WTC11 (cell line): ENCODE measurements around the gene MIP. TPM values are rescaled to one million over a fixed set of nuclear protein-coding genes. Genes with fewer than 3 reads are reported as not detected.

Experiments
- ATAC-seq: fragments of 200-7000 bp; cut with Tn5 transposase; 2 replicates; pipeline ENCODE4 v1.10.0; 2021; ENCODE audit warnings: mild to moderate bottlenecking, moderate library complexity
- CTCF ChIA-PET: fragments of 300-600 bp; sonication (Branson Sonifier 250); formaldehyde crosslinking; loops from one replicate; lab custom pipeline; 2021; ENCODE audit warnings: antibody characterized with exemption; lab: Charles Lee
- POLR2A ChIA-PET: fragments of 350-600 bp; sonication (Branson Sonifier 250); formaldehyde crosslinking; loops from one replicate; lab custom pipeline; 2021; ENCODE audit warnings: antibody characterized with exemption; lab: Charles Lee
- DNase-seq: peaks from one replicate; pipeline ENCODE4 v3.0.0; 2021; ENCODE audit warnings: low spot score
- H3K27ac Mint-ChIP-seq: 2 replicates; pipeline ENCODE4 v1.8.0; 2021; ENCODE audit warnings: mixed read lengths
- H3K27me3 Mint-ChIP-seq: 2 replicates; pipeline ENCODE4 v1.8.0; 2021; ENCODE audit warnings: low read depth, mild to moderate bottlenecking, moderate library complexity, mixed read lengths
- H3K36me3 Mint-ChIP-seq: 2 replicates; pipeline ENCODE4 v1.8.0; 2021; ENCODE audit warnings: mixed read lengths
- H3K4me1 Mint-ChIP-seq: 2 replicates; pipeline ENCODE4 v1.8.0; 2022; ENCODE audit warnings: mixed read lengths
- H3K4me3 Mint-ChIP-seq: 2 replicates; pipeline ENCODE4 v1.8.0; 2021; ENCODE audit warnings: mild to moderate bottlenecking, moderate library complexity, mixed read lengths
- H3K9me3 Mint-ChIP-seq: 2 replicates; pipeline ENCODE4 v1.8.0; 2021; ENCODE audit warnings: mixed read lengths
- CREB1 ChIP-seq: sonication (generic); formaldehyde crosslinking; IDR thresholded peaks from 2 replicates; pipeline ENCODE4 v1.8.0; 2023; ENCODE audit warnings: mild to moderate bottlenecking, missing genetic modification reagents
- EMX1 ChIP-seq: fragments of 250-450 bp; sonication (Bioruptor Pico); IDR thresholded peaks from 2 replicates; pipeline ENCODE4 v1.8.0; 2021; ENCODE audit warnings: mild to moderate bottlenecking
- ESRRA ChIP-seq: sonication (generic); formaldehyde crosslinking; IDR thresholded peaks from 2 replicates; pipeline ENCODE4 v1.8.1; 2022; ENCODE audit warnings: mild to moderate bottlenecking, missing genetic modification reagents, borderline replicate concordance
- ETV6 ChIP-seq: sonication (generic); formaldehyde crosslinking; IDR thresholded peaks from 2 replicates; pipeline ENCODE4 v1.8.1; 2022; ENCODE audit warnings: mild to moderate bottlenecking, missing genetic modification reagents
- FOXP1 ChIP-seq: sonication (generic); formaldehyde crosslinking; IDR thresholded peaks from 2 replicates; pipeline ENCODE4 v1.8.0; 2022; ENCODE audit warnings: missing genetic modification reagents, mild to moderate bottlenecking, moderate library complexity, borderline replicate concordance
- JAZF1 ChIP-seq: fragments of 250-450 bp; sonication (Bioruptor Pico); IDR thresholded peaks from 2 replicates; pipeline ENCODE4 v1.9.0; 2021; ENCODE audit warnings: moderate library complexity, mild to moderate bottlenecking, inconsistent platforms
- MXD4 ChIP-seq: fragments of 250-450 bp; sonication (Bioruptor Pico); IDR thresholded peaks from 2 replicates; pipeline ENCODE4 v1.8.0; 2021; ENCODE audit warnings: mild to moderate bottlenecking, moderate library complexity, borderline replicate concordance
- NFATC4 ChIP-seq: fragments of 250-450 bp; sonication (Bioruptor Pico); IDR thresholded peaks from 2 replicates; pipeline ENCODE4 v1.9.0; 2021; ENCODE audit warnings: mild to moderate bottlenecking
- NR3C1 ChIP-seq: sonication (generic); formaldehyde crosslinking; conservative IDR thresholded peaks from 2 replicates; pipeline ENCODE4 v1.8.1; 2023; ENCODE audit warnings: low read depth, mild to moderate bottlenecking, missing genetic modification reagents
- RORB ChIP-seq: fragments of 250-450 bp; sonication (Bioruptor Pico); IDR thresholded peaks from 2 replicates; pipeline ENCODE4 v1.9.0; 2021; ENCODE audit warnings: mild to moderate bottlenecking
- SP1 ChIP-seq: sonication (generic); formaldehyde crosslinking; conservative IDR thresholded peaks from 2 replicates; pipeline ENCODE4 v1.8.1; 2022; ENCODE audit warnings: missing genetic modification reagents
- ZNF219 ChIP-seq: sonication (generic); formaldehyde crosslinking; IDR thresholded peaks from 2 replicates; pipeline ENCODE4 v1.8.0; 2023; ENCODE audit warnings: missing genetic modification reagents, mild to moderate bottlenecking, borderline replicate concordance
- ZNF232 ChIP-seq: sonication (generic); formaldehyde crosslinking; IDR thresholded peaks from 2 replicates; pipeline ENCODE4 v1.8.0; 2022; ENCODE audit warnings: mild to moderate bottlenecking, missing genetic modification reagents
- ZNF317 ChIP-seq: sonication (generic); formaldehyde crosslinking; IDR thresholded peaks from 2 replicates; pipeline ENCODE4 v1.8.1; 2023; ENCODE audit warnings: low read depth, mild to moderate bottlenecking, moderate library complexity, missing genetic modification reagents, borderline replicate concordance
- ZNF423 ChIP-seq: fragments of 250-450 bp; sonication (Bioruptor Pico); IDR thresholded peaks from 2 replicates; pipeline ENCODE4 v2.1.2; 2022; ENCODE audit warnings: mild to moderate bottlenecking, moderate library complexity
- ZNF671 ChIP-seq: fragments of 250-450 bp; sonication (Bioruptor Pico); IDR thresholded peaks from 2 replicates; pipeline ENCODE4 v1.8.0; 2021; ENCODE audit warnings: mild to moderate bottlenecking
- total RNA-seq: library from RNA; stranded (reverse); gene quantifications from 3 replicates; pipeline ENCODE4 v1.2.3, GENCODE V29; 2021
- TF ChIP-seq, protein P1 (sequence below): sonication (generic); formaldehyde crosslinking; conservative IDR thresholded peaks from 2 replicates; pipeline ENCODE4 v1.8.1; 2022; ENCODE audit warnings: mild to moderate bottlenecking, missing genetic modification reagents
- TF ChIP-seq, protein P2 (sequence below): fragments of 250-450 bp; sonication (Bioruptor Pico); conservative IDR thresholded peaks from 2 replicates; pipeline ENCODE4 v1.9.0; 2021; ENCODE audit warnings: mild to moderate bottlenecking
- TF ChIP-seq, protein P3 (sequence below): sonication (generic); formaldehyde crosslinking; IDR thresholded peaks from 2 replicates; pipeline ENCODE4 v1.8.1; 2023; ENCODE audit warnings: mild to moderate bottlenecking, moderate library complexity, missing genetic modification reagents
- TF ChIP-seq, protein P4 (sequence below): sonication (generic); formaldehyde crosslinking; IDR thresholded peaks from 2 replicates; pipeline ENCODE4 v1.8.0; 2022; ENCODE audit warnings: mild to moderate bottlenecking, missing genetic modification reagents
- TF ChIP-seq, protein P5 (sequence below): sonication (generic); formaldehyde crosslinking; conservative IDR thresholded peaks from 2 replicates; pipeline ENCODE4 v1.8.1; 2023; ENCODE audit warnings: mild to moderate bottlenecking, low read depth, missing genetic modification reagents, moderate library complexity
- TF ChIP-seq, protein P6 (sequence below): sonication (generic); formaldehyde crosslinking; IDR thresholded peaks from 2 replicates; pipeline ENCODE4 v1.8.1; 2022; ENCODE audit warnings: mild to moderate bottlenecking, missing genetic modification reagents, moderate library complexity, borderline replicate concordance
- TF ChIP-seq, protein P7 (sequence below): sonication (generic); formaldehyde crosslinking; IDR thresholded peaks from 2 replicates; pipeline ENCODE4 v1.8.1; 2022; ENCODE audit warnings: low read depth, mild to moderate bottlenecking, moderate library complexity, missing genetic modification reagents, borderline replicate concordance

The MIP gene
- total RNA-seq, 1 experiment from 2014 or later, result not detected

DNA sequence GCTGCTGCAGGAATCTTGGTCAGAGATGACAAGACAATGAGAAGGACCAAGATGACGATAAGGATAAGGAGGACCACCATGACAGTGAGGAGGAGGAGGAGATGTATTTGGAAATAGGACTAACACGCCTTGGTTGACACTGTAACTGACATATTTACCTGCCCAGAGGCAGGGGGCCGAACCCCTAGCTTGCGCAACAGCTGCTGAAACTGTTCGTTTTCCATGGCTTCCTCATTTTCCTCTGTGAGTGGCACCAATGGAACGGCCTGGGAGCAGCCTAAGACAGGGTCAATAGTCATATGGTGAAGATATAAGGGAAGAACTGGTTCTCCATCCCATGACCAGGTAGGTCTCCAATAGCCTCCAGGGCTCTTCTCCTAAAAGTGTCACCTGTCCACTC, 34.0 kb downstream of the MIP start (continued):
- TF ChIP-seq SP1 (CRISPR knock-in tag) (no peak), MXD4 (CRISPR knock-in tag) (no peak)

DNA sequence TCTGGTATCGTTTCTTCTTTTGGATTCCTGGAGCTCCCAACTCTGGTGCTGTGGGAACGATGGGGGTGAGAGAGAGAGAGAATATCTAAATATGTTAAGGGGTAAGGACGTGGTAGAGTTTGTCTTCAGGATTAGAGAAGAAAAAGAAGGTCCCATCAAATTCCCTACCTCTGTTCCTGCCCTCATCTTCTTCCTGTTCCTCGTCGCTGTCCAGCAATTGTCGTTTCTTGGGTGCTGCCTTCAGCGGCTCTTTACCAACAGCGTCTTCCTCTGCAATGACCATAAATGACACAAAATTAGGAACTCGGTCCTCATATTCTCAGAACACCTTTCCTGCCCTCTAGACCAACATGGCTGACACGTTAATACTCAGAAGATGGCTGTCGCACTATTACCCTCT, 36.7 kb downstream of the MIP start:
- DNase-seq, result no peak
- no peaks in the 10 kb centered on the region for H3K27me3 Mint-ChIP-seq
- no peak for TF ChIP-seq FOXP1 (CRISPR knock-in tag)
- TF ChIP-seq, protein P1, sequence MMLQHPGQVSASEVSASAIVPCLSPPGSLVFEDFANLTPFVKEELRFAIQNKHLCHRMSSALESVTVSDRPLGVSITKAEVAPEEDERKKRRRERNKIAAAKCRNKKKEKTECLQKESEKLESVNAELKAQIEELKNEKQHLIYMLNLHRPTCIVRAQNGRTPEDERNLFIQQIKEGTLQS, result no peak
- TF ChIP-seq, protein P2, sequence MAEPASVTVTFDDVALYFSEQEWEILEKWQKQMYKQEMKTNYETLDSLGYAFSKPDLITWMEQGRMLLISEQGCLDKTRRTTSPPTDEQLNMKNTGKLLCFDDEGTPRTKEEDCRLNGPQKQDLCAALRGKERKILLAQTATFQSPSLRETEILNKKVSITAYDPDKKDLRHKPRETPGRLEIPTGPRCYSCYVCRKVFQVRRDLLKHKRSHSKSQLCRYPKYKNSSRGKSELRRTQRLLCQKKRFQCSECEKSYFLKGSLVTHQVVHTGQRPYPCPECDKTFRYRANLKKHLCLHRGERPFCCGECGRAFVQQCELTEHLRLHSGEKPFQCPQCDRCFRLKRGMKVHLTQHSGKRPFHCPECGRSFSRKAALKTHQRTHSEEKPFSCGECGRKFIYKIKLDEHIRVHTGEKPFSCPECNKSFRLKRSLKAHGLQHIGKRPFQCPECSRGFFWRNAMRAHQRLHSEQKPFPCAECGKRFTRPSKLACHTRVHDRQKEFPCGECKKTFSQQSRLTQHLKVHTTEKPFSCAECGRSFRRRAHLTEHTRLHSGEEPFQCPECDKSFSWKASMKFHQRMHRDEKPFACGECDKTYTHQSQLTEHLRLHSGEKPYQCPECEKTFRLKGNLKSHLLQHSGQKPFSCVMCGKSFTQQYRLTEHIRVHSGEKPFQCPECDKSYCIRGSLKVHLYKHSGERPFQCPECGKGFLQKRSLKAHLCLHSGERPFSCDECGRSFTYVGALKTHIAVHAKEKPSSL (CRISPR knock-in tag), result no peak
- TF ChIP-seq EMX1, result no peak
- TF ChIP-seq, protein P3, sequence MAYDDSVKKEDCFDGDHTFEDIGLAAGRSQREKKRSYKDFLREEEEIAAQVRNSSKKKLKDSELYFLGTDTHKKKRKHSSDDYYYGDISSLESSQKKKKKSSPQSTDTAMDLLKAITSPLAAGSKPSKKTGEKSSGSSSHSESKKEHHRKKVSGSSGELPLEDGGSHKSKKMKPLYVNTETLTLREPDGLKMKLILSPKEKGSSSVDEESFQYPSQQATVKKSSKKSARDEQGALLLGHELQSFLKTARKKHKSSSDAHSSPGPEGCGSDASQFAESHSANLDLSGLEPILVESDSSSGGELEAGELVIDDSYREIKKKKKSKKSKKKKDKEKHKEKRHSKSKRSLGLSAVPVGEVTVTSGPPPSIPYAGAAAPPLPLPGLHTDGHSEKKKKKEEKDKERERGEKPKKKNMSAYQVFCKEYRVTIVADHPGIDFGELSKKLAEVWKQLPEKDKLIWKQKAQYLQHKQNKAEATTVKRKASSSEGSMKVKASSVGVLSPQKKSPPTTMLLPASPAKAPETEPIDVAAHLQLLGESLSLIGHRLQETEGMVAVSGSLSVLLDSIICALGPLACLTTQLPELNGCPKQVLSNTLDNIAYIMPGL (CRISPR knock-in tag), result no peak
- no peak for TF ChIP-seq ZNF671 (CRISPR knock-in tag)
- TF ChIP-seq ZNF219 (CRISPR knock-in tag), result no peak
- TF ChIP-seq RORB (CRISPR knock-in tag), result no peak
- TF ChIP-seq ZNF317 (CRISPR knock-in tag), result no peak
- TF ChIP-seq, protein P4, sequence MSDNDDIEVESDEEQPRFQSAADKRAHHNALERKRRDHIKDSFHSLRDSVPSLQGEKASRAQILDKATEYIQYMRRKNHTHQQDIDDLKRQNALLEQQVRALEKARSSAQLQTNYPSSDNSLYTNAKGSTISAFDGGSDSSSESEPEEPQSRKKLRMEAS (CRISPR knock-in tag), result no peak
- no peak for TF ChIP-seq NFATC4 (CRISPR knock-in tag)
- no peak for TF ChIP-seq ZNF423 (CRISPR knock-in tag)
- no peak for TF ChIP-seq ETV6 (CRISPR knock-in tag)
- TF ChIP-seq SP1 (CRISPR knock-in tag), result no peak
- TF ChIP-seq, protein P5, sequence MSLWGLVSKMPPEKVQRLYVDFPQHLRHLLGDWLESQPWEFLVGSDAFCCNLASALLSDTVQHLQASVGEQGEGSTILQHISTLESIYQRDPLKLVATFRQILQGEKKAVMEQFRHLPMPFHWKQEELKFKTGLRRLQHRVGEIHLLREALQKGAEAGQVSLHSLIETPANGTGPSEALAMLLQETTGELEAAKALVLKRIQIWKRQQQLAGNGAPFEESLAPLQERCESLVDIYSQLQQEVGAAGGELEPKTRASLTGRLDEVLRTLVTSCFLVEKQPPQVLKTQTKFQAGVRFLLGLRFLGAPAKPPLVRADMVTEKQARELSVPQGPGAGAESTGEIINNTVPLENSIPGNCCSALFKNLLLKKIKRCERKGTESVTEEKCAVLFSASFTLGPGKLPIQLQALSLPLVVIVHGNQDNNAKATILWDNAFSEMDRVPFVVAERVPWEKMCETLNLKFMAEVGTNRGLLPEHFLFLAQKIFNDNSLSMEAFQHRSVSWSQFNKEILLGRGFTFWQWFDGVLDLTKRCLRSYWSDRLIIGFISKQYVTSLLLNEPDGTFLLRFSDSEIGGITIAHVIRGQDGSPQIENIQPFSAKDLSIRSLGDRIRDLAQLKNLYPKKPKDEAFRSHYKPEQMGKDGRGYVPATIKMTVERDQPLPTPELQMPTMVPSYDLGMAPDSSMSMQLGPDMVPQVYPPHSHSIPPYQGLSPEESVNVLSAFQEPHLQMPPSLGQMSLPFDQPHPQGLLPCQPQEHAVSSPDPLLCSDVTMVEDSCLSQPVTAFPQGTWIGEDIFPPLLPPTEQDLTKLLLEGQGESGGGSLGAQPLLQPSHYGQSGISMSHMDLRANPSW, result no peak
- no peak for TF ChIP-seq NR3C1 (CRISPR knock-in tag)
- TF ChIP-seq ZNF232 (CRISPR knock-in tag), result no peak
- TF ChIP-seq, all 79 proteins: peak for 0
- peaks cover 51% of the 10 kb centered on the region for H3K36me3 Mint-ChIP-seq
- ChIA-PET CTCF (interaction anchor here (1.6 kb wide), 1 partner anchor 46 kb away, joined by 4 read pairs; no protein-coding TSS in a partner anchor), POLR2A (no interaction called here)
- no peaks in the 10 kb centered on the region for H3K4me1 Mint-ChIP-seq
- no peak overlapping the region for H3K27ac Mint-ChIP-seq
- ATAC-seq, result no peak
- H3K9me3 Mint-ChIP-seq, result no peaks in the 10 kb centered on the region
- H3K4me3 Mint-ChIP-seq, result no peak overlapping the region

DNA sequence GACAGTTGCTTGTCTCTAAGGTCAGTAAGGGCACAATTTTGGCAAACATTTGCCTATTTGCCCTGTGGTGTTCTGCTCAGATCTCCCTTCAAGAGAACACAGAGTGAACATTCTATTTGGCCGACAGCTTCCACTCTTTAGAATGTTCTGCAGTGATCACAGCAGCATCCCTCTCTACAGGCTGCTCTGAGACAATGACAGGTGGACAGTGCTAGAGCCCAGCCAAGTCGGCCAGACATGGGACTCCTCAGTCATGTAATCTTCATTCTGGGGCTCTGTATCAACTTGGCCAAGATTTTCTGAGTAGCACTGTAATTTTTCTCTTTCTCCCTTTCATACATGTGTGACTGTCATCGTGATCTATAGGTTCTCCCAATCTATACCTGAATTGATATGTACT, 40.1 kb downstream of the MIP start:
- no peak for ATAC-seq
- ChIA-PET CTCF (no interaction called here), POLR2A (interaction anchor here (1.7 kb wide), 1 partner anchor 54 kb away, joined by 5 read pairs; the partner anchor contains the start of gene STAT2)
- H3K9me3 Mint-ChIP-seq, result no peaks in the 10 kb centered on the region
- no peaks in the 10 kb centered on the region for H3K4me1 Mint-ChIP-seq
- no peaks in the 10 kb centered on the region for H3K27me3 Mint-ChIP-seq
- no peak overlapping the region for H3K27ac Mint-ChIP-seq
- no peak overlapping the region for H3K4me3 Mint-ChIP-seq
- H3K36me3 Mint-ChIP-seq, result peaks cover 24% of the 10 kb centered on the region
- no peak for DNase-seq
- TF ChIP-seq JAZF1 (CRISPR knock-in tag), result no peak
- TF ChIP-seq ESRRA (CRISPR knock-in tag), result no peak
- no peak for TF ChIP-seq CREB1
- TF ChIP-seq ZNF219 (CRISPR knock-in tag), result no peak
- TF ChIP-seq RORB (CRISPR knock-in tag), result no peak
- TF ChIP-seq ETV6 (CRISPR knock-in tag), result no peak
- TF ChIP-seq MXD4 (CRISPR knock-in tag), result no peak
- TF ChIP-seq, protein P6, sequence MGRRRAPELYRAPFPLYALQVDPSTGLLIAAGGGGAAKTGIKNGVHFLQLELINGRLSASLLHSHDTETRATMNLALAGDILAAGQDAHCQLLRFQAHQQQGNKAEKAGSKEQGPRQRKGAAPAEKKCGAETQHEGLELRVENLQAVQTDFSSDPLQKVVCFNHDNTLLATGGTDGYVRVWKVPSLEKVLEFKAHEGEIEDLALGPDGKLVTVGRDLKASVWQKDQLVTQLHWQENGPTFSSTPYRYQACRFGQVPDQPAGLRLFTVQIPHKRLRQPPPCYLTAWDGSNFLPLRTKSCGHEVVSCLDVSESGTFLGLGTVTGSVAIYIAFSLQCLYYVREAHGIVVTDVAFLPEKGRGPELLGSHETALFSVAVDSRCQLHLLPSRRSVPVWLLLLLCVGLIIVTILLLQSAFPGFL (CRISPR knock-in tag), result no peak
- TF ChIP-seq, protein P7, sequence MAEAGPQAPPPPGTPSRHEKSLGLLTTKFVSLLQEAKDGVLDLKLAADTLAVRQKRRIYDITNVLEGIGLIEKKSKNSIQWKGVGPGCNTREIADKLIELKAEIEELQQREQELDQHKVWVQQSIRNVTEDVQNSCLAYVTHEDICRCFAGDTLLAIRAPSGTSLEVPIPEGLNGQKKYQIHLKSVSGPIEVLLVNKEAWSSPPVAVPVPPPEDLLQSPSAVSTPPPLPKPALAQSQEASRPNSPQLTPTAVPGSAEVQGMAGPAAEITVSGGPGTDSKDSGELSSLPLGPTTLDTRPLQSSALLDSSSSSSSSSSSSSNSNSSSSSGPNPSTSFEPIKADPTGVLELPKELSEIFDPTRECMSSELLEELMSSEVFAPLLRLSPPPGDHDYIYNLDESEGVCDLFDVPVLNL, result no peak
